ENCODE results near the gene FRY. TPM values are rescaled to one million over a fixed set of nuclear protein-coding genes. Genes with fewer than 3 reads are reported as not detected.

Gene FRY
- total and polyA plus RNA-seq, 2 of the 13 experiments (the other 11 are each of a cell fraction or from before 2014, with no cell fraction given), result 8.2 to 13.1 TPM

- H3K9ac ChIP-seq (ENCODE audit: insufficient read depth, low read depth, low read length), result no peak overlapping the region
- H4K20me1 ChIP-seq (ENCODE audit: insufficient read depth, low read length), result no peaks in the 10 kb centered on the region
- H2AFZ ChIP-seq (ENCODE audit: low read length), result no peak overlapping the region
- H3K9me3 ChIP-seq (ENCODE audit: low read length), result no peaks in the 10 kb centered on the region
- H3K4me3 ChIP-seq (replicated peaks in 1 of 3; ENCODE audit: insufficient read depth in 1 of 3, low read depth in 2 of 3, low read length in 3 of 3), result no peak overlapping the region
- H3K4me1 ChIP-seq (ENCODE audit: insufficient read depth, low read length), result peaks cover 70% of the 10 kb centered on the region
- POLR2A ChIA-PET, result interaction anchor here (1.9 to 2.3 kb wide), 2 partner anchors 10 to 18 kb away, joined by 6 to 7 read pairs; partner anchors contain the start of gene FRY
- FAIRE-seq, result no peak
- no peaks in the 10 kb centered on the region for H3K27me3 ChIP-seq (ENCODE audit: control insufficient read depth in 1 of 2, insufficient read depth in 2 of 2, low read length in 2 of 2)
- no peak overlapping the region for H3K27ac ChIP-seq (ENCODE audit: extremely low read length, insufficient read depth, low read length)
- no TSS peak for BruUV-seq (replicated peaks)
- H3K36me3 ChIP-seq (replicated peaks in 1 of 2; ENCODE audit: control insufficient read depth in 1 of 2, insufficient read depth in 2 of 2, low read length in 2 of 2), result peaks cover 7 to 10% of the 10 kb centered on the region in 2 experiments; a peak in 4 of 5 replicates
- CTCF ChIA-PET (ENCODE audit: low intra/inter-chr PET ratio, low total read pairs), result no interaction called here
- peaks cover 6% of the 10 kb centered on the region for H3K79me2 ChIP-seq (ENCODE audit: insufficient read depth, low read length)
- ATAC-seq, result no peak
- no peak for DNase-seq (ENCODE audit: low spot score)
- no peak for TF ChIP-seq IKZF4 (CRISPR knock-in tag; IDR thresholded peaks at IDR 0.05; ENCODE audit: borderline replicate concordance, low read depth, not compliant biosample characterization)
- TF ChIP-seq ZNF562 (CRISPR knock-in tag; IDR thresholded peaks at IDR 0.05; ENCODE audit: borderline replicate concordance), result no peak
- no peak for TF ChIP-seq TP53 (CRISPR knock-in tag; conservative IDR thresholded peaks at IDR 0.05)
- TF ChIP-seq ZNF292 (CRISPR knock-in tag; IDR thresholded peaks at IDR 0.05; ENCODE audit: borderline replicate concordance, low read depth), result no peak
- no peak for TF ChIP-seq REPIN1 (CRISPR knock-in tag; IDR thresholded peaks at IDR 0.05; ENCODE audit: borderline replicate concordance, low read depth)
- no peak for TF ChIP-seq FLYWCH1 (CRISPR knock-in tag; IDR thresholded peaks at IDR 0.05)
- TF ChIP-seq ZSCAN31 (CRISPR knock-in tag; IDR thresholded peaks at IDR 0.05; ENCODE audit: low read depth), result no peak
- TF ChIP-seq ZBTB3 (CRISPR knock-in tag; IDR thresholded peaks at IDR 0.05; ENCODE audit: borderline replicate concordance, low read depth), result no peak
- no peak for TF ChIP-seq NFAT5 (CRISPR knock-in tag; IDR thresholded peaks at IDR 0.05)
- TF ChIP-seq IKZF1 (IDR thresholded peaks at IDR 0.05), result no peak
- no peak for TF ChIP-seq ZNF317 (CRISPR knock-in tag; IDR thresholded peaks at IDR 0.05)
- no peak for TF ChIP-seq NFIB (CRISPR knock-in tag; IDR thresholded peaks at IDR 0.05; ENCODE audit: borderline replicate concordance)
- no peak for TF ChIP-seq RERE (CRISPR knock-in tag; IDR thresholded peaks at IDR 0.05; ENCODE audit: low read depth)
- TF ChIP-seq NFE2L2 (IDR thresholded peaks at IDR 0.05; ENCODE audit: low read length), result no peak
- no peak for TF ChIP-seq BORCS8-MEF2B (CRISPR knock-in tag; IDR thresholded peaks at IDR 0.05)
- no peak for TF ChIP-seq ZNF205 (CRISPR knock-in tag; IDR thresholded peaks at IDR 0.05)
- intact Hi-C loops (cut with micrococcal nuclease; ENCODE audit: unreplicated experiment) (no loop called here), in situ Hi-C loops (cut with HindIII; ENCODE audit: extremely low pct_ligation_motif_present, low pct_unique_long_range_greater_than_20kb) (loop anchor here (25.0 kb wide), 2 partner anchors 96 to 396 kb away; partner anchors contain the start of gene N4BP2L1)
- H3K4me2 ChIP-seq (ENCODE audit: low read depth, low read length), result no peak overlapping the region
- 96% methylated on average over 5 of the region's 5 CpGs for WGBS (ENCODE audit: low lambda C conversion rate)
These were observed 9.9 kb downstream of the FRY start for GRCh38 chr13:32041429-32041828.

Measured in HepG2 (cell line).